Activated CD4-positive, alpha-beta T cell treated with anti-CD3 and anti-CD28 coated beads, Interleukin-2, amount 10 ng/mL, durations not matched to agents 24 days and 14 days (primary cell): Measurements from ENCODE around the gene GRB10. TPM values are rescaled to one million over a fixed set of nuclear protein-coding genes. Genes with fewer than 3 reads are reported as not detected.
"Not testable (repeated sequence)": the region's sequence is repeated elsewhere in the genome, so short reads cannot be mapped to it uniquely, and the experiment has no call there.

Source experiments
- DNase-seq: peaks from one replicate; pipeline ENCODE4 v3.0.0; 2022
- H3K27ac Mint-ChIP-seq: one replicate; pipeline ENCODE4 v1.8.0; 2022; ENCODE audit warnings: mild to moderate bottlenecking, mixed read lengths
- H3K27me3 Mint-ChIP-seq: one replicate; pipeline ENCODE4 v1.8.0; 2022; ENCODE audit warnings: mixed read lengths
- H3K36me3 Mint-ChIP-seq: one replicate; pipeline ENCODE4 v1.8.0; 2022; ENCODE audit warnings: low read depth, mild to moderate bottlenecking, mixed read lengths
- H3K4me1 Mint-ChIP-seq: one replicate; pipeline ENCODE4 v1.8.0; 2021; ENCODE audit warnings: mixed read lengths
- H3K4me3 Mint-ChIP-seq: one replicate; pipeline ENCODE4 v1.8.0; 2022; ENCODE audit warnings: mild to moderate bottlenecking, moderate library complexity, mixed read lengths
- H3K9me3 Mint-ChIP-seq: one replicate; pipeline ENCODE4 v1.8.0; 2021; ENCODE audit warnings: mixed read lengths
- intact Hi-C: fragments of 100-400 bp; cut with micrococcal nuclease; formaldehyde crosslinking; loops from one replicate; pipeline ENCODE4 v1.15.1; 2023
- total RNA-seq: library from RNA; stranded (reverse); gene quantifications from 2 replicates; pipeline ENCODE4 v1.2.3, GENCODE V29; 2022

Gene GRB10
- total RNA-seq, 1 donor from 2014 or later: 3.6 TPM

- intact Hi-C loops, H3K36me3 Mint-ChIP-seq, DNase-seq, H3K4me3 Mint-ChIP-seq, H3K27me3 Mint-ChIP-seq, H3K27ac Mint-ChIP-seq, H3K9me3 Mint-ChIP-seq: not testable (repeated sequence)
- H3K4me1 Mint-ChIP-seq: peaks cover 16% of the 10 kb centered on the region
These were observed 46.9 kb downstream of the GRB10 start for GRCh38 chr7:50735836-50736235.

GRCh38 chr7:50735333-50735732 is 47.4 kb downstream of the GRB10 start:
- peaks cover 5% of the 10 kb centered on the region for H3K9me3 Mint-ChIP-seq
- intact Hi-C loops: no loop called here
- H3K4me1 Mint-ChIP-seq: peaks cover 16% of the 10 kb centered on the region
- DNase-seq: no peak
- no peaks in the 10 kb centered on the region for H3K36me3 Mint-ChIP-seq
- no peaks in the 10 kb centered on the region for H3K27me3 Mint-ChIP-seq
- H3K4me3 Mint-ChIP-seq: no peak overlapping the region
- no peak overlapping the region for H3K27ac Mint-ChIP-seq

GRCh38 chr7:50734246-50734645 is 48.5 kb downstream of the GRB10 start:
- Mint-ChIP-seq H3K36me3 (no peaks in the 10 kb centered on the region), H3K4me3 (no peak overlapping the region), H3K27ac (no peak overlapping the region), H3K27me3 (no peaks in the 10 kb centered on the region), H3K4me1 (peaks cover 7% of the 10 kb centered on the region), H3K9me3 (peaks cover 3% of the 10 kb centered on the region)
- no peak for DNase-seq
- intact Hi-C loops: no loop called here

GRCh38 chr7:50733552-50733951 is 49.1 kb downstream of the GRB10 start:
- Mint-ChIP-seq H3K4me1 (peaks cover 5% of the 10 kb centered on the region), H3K27ac (no peak overlapping the region), H3K27me3 (no peaks in the 10 kb centered on the region), H3K36me3 (no peaks in the 10 kb centered on the region), H3K4me3 (no peak overlapping the region), H3K9me3 (no peaks in the 10 kb centered on the region)
- intact Hi-C loops: no loop called here
- no peak for DNase-seq

- Mint-ChIP-seq H3K4me1 (peaks cover 5% of the 10 kb centered on the region), H3K36me3 (no peaks in the 10 kb centered on the region), H3K27me3 (no peaks in the 10 kb centered on the region), H3K27ac (no peak overlapping the region), H3K4me3 (no peak overlapping the region), H3K9me3 (no peaks in the 10 kb centered on the region)
- no peak for DNase-seq
- intact Hi-C loops: no loop called here
These were observed 50.8 kb downstream of the GRB10 start for GRCh38 chr7:50731703-50732582.

- H3K36me3 Mint-ChIP-seq: no peaks in the 10 kb centered on the region
- no peak overlapping the region for H3K27ac Mint-ChIP-seq
- H3K27me3 Mint-ChIP-seq: no peaks in the 10 kb centered on the region
- H3K4me1 Mint-ChIP-seq: peaks cover 5% of the 10 kb centered on the region
- intact Hi-C loops: no loop called here
- no peaks in the 10 kb centered on the region for H3K9me3 Mint-ChIP-seq
- no peak for DNase-seq
- no peak overlapping the region for H3K4me3 Mint-ChIP-seq
These were observed 52.0 kb downstream of the GRB10 start for GRCh38 chr7:50730446-50731400.

GRCh38 chr7:50729962-50730361 is 52.7 kb downstream of the GRB10 start:
- no peak for DNase-seq
- intact Hi-C loops: no loop called here
- no peaks in the 10 kb centered on the region for H3K4me1 Mint-ChIP-seq
- no peaks in the 10 kb centered on the region for H3K36me3 Mint-ChIP-seq
- H3K27ac Mint-ChIP-seq: no peak overlapping the region
- H3K9me3 Mint-ChIP-seq: no peaks in the 10 kb centered on the region
- no peaks in the 10 kb centered on the region for H3K27me3 Mint-ChIP-seq
- H3K4me3 Mint-ChIP-seq: no peak overlapping the region

GRCh38 chr7:50728184-50728583 is 54.5 kb downstream of the GRB10 start:
- H3K4me1 Mint-ChIP-seq: peaks cover 3% of the 10 kb centered on the region
- H3K9me3 Mint-ChIP-seq: no peaks in the 10 kb centered on the region
- intact Hi-C loops: no loop called here
- H3K4me3 Mint-ChIP-seq: no peak overlapping the region
- H3K36me3 Mint-ChIP-seq: no peaks in the 10 kb centered on the region
- DNase-seq: no peak
- no peak overlapping the region for H3K27ac Mint-ChIP-seq
- H3K27me3 Mint-ChIP-seq: no peaks in the 10 kb centered on the region

GRCh38 chr7:50727711-50728110 is 55.0 kb downstream of the GRB10 start:
- DNase-seq: no peak
- intact Hi-C loops: no loop called here
- Mint-ChIP-seq H3K36me3 (no peaks in the 10 kb centered on the region), H3K9me3 (no peaks in the 10 kb centered on the region), H3K27me3 (no peaks in the 10 kb centered on the region), H3K27ac (no peak overlapping the region), H3K4me3 (no peak overlapping the region), H3K4me1 (peaks cover 3% of the 10 kb centered on the region)

GRCh38 chr7:50727072-50727471 is 55.6 kb downstream of the GRB10 start:
- Mint-ChIP-seq H3K9me3 (no peaks in the 10 kb centered on the region), H3K27me3 (no peaks in the 10 kb centered on the region), H3K27ac (no peak overlapping the region), H3K4me3 (no peak overlapping the region), H3K4me1 (peaks cover 3% of the 10 kb centered on the region), H3K36me3 (no peaks in the 10 kb centered on the region)
- intact Hi-C loops: no loop called here
- no peak for DNase-seq

- H3K36me3 Mint-ChIP-seq: no peaks in the 10 kb centered on the region
These were observed 56.9 kb downstream of the GRB10 start for GRCh38 chr7:50725774-50726173.

GRCh38 chr7:50724526-50725520 is 57.9 kb downstream of the GRB10 start:
- intact Hi-C loops: no loop called here
- H3K36me3 Mint-ChIP-seq: no peaks in the 10 kb centered on the region
- no peak overlapping the region for H3K4me3 Mint-ChIP-seq
- H3K9me3 Mint-ChIP-seq: no peaks in the 10 kb centered on the region
- no peak overlapping the region for H3K27ac Mint-ChIP-seq
- H3K4me1 Mint-ChIP-seq: peaks cover 3% of the 10 kb centered on the region
- H3K27me3 Mint-ChIP-seq: no peaks in the 10 kb centered on the region
- no peak for DNase-seq

More at GRCh38 chr7:50725774-50726173, 56.9 kb downstream of the GRB10 start:
- Mint-ChIP-seq H3K9me3 (no peaks in the 10 kb centered on the region), H3K27me3 (no peaks in the 10 kb centered on the region), H3K4me3 (no peak overlapping the region), H3K4me1 (peaks cover 3% of the 10 kb centered on the region), H3K27ac (no peak overlapping the region)
- intact Hi-C loops: no loop called here
- no peak for DNase-seq

GRCh38 chr7:50723888-50724287 is 58.8 kb downstream of the GRB10 start:
- Mint-ChIP-seq H3K4me3 (no peak overlapping the region), H3K36me3 (no peaks in the 10 kb centered on the region), H3K27ac (no peak overlapping the region), H3K9me3 (no peaks in the 10 kb centered on the region), H3K27me3 (no peaks in the 10 kb centered on the region), H3K4me1 (peaks cover 3% of the 10 kb centered on the region)
- intact Hi-C loops: no loop called here
- no peak for DNase-seq
